GM21367 (cell line): Measurements from ENCODE around the gene DGCR2.

ENCODE experiments used
- ATAC-seq: cut with Tn5 transposase; IDR thresholded peaks from one replicate; pipeline ENCODE4 v1.9.1; 2021; ENCODE audit not compliant: unreplicated experiment

The DGCR2 gene

GRCh38 chr22:19127329-19128008 lies 5.3 kb upstream of the DGCR2 start:
- no peak for ATAC-seq

GRCh38 chr22:19126309-19127273 lies 4.4 kb upstream of the DGCR2 start:
- no peak for ATAC-seq

- ATAC-seq = no peak
These were observed 3.5 kb upstream of the DGCR2 start for GRCh38 chr22:19125474-19126308.

GRCh38 chr22:19125011-19125410 lies 2.8 kb upstream of the DGCR2 start:
- ATAC-seq = no peak

- no peak for ATAC-seq
These were observed 2.2 kb upstream of the DGCR2 start for GRCh38 chr22:19124377-19124776.

- ATAC-seq = no peak
These were observed 1.7 kb upstream of the DGCR2 start for GRCh38 chr22:19123936-19124335.

- no peak for ATAC-seq
These were observed 710 bp upstream of the DGCR2 start for GRCh38 chr22:19122752-19123492.

- peak; percentile 10 for ATAC-seq
These were observed 525 bp downstream of the DGCR2 start for GRCh38 chr22:19121631-19122142.

GRCh38 chr22:19120829-19121630 lies 1.2 kb downstream of the DGCR2 start:
- ATAC-seq = peak; percentile 8

- no peak for ATAC-seq
These were observed 2.3 kb downstream of the DGCR2 start for GRCh38 chr22:19119949-19120348.

GRCh38 chr22:19118329-19118880 lies 3.8 kb downstream of the DGCR2 start:
- peak; percentile 35 for ATAC-seq

- no peak for ATAC-seq
These were observed 5.1 kb downstream of the DGCR2 start for GRCh38 chr22:19117111-19117512.

GRCh38 chr22:19115628-19116027 lies 6.6 kb downstream of the DGCR2 start:
- ATAC-seq = no peak

GRCh38 chr22:19114984-19115552 lies 7.1 kb downstream of the DGCR2 start:
- ATAC-seq = no peak

- ATAC-seq = no peak
These were observed 8.8 kb downstream of the DGCR2 start for GRCh38 chr22:19113429-19113828.

GRCh38 chr22:19111584-19111983 lies 10.6 kb downstream of the DGCR2 start:
- no peak for ATAC-seq

GRCh38 chr22:19111140-19111539 lies 11.1 kb downstream of the DGCR2 start:
- no peak for ATAC-seq

- ATAC-seq = no peak
These were observed 11.6 kb downstream of the DGCR2 start for GRCh38 chr22:19110646-19111045.

GRCh38 chr22:19110064-19110458 lies 12.2 kb downstream of the DGCR2 start:
- no peak for ATAC-seq
